ENCODE results near the gene WDR86.

DNA sequence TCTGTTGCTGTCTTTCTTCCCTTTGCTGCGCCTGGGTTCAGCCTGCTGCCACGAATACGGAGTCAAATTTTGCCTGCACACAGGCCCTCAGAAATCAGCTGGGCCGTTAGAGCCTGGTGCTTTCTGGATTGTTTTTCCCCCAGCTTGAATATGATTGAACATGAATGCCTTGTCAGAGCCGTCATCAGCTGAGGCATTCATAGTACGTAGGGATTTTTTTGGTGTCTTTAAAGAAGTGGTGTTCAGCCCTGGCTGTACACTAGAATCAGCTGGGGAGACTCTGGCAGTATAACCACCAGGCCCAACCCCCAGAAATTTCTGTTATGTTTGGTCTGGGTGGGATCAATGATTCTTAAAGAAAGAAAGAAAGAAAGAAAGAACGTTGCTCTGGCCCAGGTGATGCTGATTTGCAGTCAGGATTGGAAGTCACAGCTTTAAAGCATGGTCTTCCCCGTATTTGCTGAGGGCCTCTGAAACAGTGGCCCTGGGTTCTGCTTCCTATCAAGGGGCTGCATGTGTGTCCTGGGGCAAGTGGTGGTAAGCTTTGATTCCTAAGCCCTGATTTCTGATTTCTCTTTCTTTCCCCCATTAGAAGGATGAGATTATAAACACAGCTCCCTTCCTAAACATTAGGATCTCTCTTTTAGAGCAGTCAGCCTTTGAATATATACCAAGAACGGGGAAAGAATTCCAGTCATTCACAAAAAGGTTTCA is 43.5 kb downstream of the WDR86 start:
- TF ChIP-seq EP300 (conservative IDR thresholded peaks at IDR 0.05; ENCODE audit: poor library complexity, severe bottlenecking) (no peak), EZH2 (IDR thresholded peaks at IDR 0.05; ENCODE audit: borderline replicate concordance, insufficient read depth, low read length, poor library complexity, severe bottlenecking) (no peak), POLR2AphosphoS5 (IDR thresholded peaks at IDR 0.05) (no peak), REST (IDR thresholded peaks at IDR 0.05; ENCODE audit: borderline replicate concordance) (no peak), TAF1 (IDR thresholded peaks at IDR 0.05; ENCODE audit: low read depth) (no peak), RAD21 (conservative IDR thresholded peaks at IDR 0.05) (no peak), SMC3 (conservative IDR thresholded peaks at IDR 0.05; ENCODE audit: poor library complexity) (no peak), MXI1 (conservative IDR thresholded peaks at IDR 0.05; ENCODE audit: poor library complexity, severe bottlenecking) (no peak)
- TF ChIP-seq, protein P1, sequence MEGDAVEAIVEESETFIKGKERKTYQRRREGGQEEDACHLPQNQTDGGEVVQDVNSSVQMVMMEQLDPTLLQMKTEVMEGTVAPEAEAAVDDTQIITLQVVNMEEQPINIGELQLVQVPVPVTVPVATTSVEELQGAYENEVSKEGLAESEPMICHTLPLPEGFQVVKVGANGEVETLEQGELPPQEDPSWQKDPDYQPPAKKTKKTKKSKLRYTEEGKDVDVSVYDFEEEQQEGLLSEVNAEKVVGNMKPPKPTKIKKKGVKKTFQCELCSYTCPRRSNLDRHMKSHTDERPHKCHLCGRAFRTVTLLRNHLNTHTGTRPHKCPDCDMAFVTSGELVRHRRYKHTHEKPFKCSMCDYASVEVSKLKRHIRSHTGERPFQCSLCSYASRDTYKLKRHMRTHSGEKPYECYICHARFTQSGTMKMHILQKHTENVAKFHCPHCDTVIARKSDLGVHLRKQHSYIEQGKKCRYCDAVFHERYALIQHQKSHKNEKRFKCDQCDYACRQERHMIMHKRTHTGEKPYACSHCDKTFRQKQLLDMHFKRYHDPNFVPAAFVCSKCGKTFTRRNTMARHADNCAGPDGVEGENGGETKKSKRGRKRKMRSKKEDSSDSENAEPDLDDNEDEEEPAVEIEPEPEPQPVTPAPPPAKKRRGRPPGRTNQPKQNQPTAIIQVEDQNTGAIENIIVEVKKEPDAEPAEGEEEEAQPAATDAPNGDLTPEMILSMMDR (IDR thresholded peaks at IDR 0.05; ENCODE audit: poor library complexity, severe bottlenecking), result no peak

All from neural cell (in vitro differentiated cells).